GM11168 (cell line): Measurements from ENCODE around the gene CMTM2.
"Not testable (repeated sequence)": the region's sequence is repeated elsewhere in the genome, so short reads cannot be mapped to it uniquely, and the experiment has no call there.

Experiments
- in situ Hi-C: fragments of 300-500 bp; cut with MboI; formaldehyde crosslinking; loops from one replicate; pipeline ENCODE4 v1.12.0; 2022; ENCODE audit warnings: low sequenced_read_pairs; ENCODE audit not compliant: unreplicated experiment

The CMTM2 gene

DNA sequence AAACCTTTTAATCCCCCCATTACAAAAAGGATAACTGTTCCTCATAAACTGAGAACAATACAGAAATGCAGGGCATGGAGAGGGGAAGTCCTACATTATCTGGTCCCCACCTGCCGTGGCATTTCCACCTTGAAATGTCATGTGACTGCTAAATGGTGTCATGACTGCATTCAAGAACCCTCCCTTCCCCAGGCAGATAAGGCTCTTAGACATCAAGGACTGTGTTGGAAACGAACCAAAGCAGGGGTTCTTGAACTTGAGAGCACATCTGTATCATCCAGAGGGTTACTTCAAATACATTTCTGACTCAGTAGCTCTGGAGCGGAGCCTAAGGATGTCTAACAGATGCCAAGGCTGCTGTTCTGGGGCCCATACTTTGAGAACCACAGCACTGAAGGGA lies 43.6 kb downstream of the CMTM2 start:
- in situ Hi-C loops = no loop called here

DNA sequence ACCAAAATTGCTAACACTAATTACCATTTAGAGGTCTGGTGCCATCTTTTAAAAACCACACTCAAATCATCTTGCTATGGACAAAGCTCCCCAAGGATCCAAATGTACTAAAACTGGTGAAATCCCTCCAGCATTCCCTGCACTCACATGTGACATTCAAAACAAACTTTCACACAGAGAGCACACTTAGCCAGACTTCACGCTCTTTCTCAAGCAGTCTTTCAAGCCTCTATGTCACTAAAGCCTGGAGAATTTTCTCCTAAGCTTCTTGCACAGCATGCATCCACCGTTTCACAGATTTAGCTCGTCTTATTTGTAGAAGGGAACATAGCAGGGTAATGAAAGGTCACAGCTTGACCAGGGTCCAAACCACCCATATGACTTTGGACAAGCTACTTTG lies 44.5 kb downstream of the CMTM2 start:
- in situ Hi-C loops = no loop called here

DNA sequence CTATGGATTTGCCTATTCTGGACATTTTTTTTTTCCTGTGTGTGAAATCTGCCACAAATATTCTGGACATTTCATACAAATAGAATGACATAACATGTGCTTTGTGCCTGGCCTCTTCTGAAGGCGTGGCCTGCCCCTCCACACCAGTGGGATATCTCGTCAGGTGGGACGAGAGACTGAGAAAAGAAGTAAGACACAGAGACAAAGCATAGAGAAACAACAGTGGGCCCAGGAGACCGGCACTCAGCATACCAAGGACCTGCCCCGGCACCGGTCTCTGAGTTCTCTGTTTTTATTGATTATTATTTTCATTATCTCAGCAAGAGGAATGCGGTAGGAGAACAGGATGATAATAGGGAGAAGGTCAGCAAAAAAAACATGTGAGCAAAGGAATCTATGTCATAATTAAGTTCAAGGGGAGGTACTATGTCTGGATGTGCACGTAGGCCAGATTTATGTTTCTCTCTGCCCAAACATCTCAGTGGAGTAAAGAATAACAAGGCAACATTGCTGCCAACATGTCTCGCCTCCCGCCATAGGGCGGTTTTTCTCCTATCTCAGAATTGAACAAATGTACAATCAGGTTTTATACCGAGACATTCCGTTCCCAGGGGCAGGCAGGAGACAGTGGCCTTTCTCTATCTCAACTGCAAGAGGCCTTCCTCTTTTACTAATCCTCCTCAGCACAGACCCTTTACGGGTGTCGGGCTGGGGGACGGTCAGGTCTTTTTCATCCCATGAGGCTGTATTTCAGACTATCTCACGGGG lies 48.5 kb downstream of the CMTM2 start:
- in situ Hi-C loops = not testable (repeated sequence)

- in situ Hi-C loops = no loop called here
Measured at GRCh38 chr16:66629856-66630255, 50.6 kb downstream of the CMTM2 start.

DNA sequence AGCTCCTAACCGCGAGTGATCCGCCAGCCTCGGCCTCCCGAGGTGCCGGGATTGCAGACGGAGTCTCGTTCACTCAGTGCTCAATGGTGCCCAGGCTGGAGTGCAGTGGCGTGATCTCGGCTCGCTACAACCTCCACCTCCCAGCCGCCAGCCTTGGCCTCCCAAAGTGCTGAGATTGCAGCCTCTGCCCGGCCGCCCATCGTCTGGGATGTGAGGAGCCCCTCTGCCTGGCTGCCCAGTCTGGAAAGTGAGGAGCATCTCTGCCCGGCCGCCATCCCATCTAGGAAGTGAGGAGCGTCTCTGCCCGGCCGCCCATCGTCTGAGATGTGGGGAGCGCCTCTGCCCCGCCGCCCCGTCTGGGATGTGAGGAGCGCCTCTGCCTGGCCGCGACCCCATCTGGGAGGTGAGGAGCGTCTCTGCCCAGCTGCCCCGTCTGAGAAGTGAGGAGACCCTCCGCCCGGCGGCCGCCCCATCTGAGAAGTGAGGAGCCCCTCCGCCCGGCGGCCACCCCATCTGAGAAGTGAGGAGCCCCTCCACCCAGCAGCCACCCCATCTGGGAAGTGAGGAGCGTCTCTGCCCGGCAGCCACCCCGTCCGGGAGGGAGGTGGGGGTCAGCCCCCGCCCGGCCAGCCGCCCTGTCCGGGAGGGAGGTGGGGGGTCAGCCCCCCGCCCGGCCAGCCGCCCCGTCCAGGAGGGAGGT lies 51.4 kb downstream of the CMTM2 start:
- in situ Hi-C loops = not testable (repeated sequence)

GRCh38 chr16:66631558-66631957 lies 52.3 kb downstream of the CMTM2 start:
- in situ Hi-C loops = not testable (repeated sequence)

- in situ Hi-C loops = no loop called here
Measured at GRCh38 chr16:66634527-66635196, 55.4 kb downstream of the CMTM2 start.

DNA sequence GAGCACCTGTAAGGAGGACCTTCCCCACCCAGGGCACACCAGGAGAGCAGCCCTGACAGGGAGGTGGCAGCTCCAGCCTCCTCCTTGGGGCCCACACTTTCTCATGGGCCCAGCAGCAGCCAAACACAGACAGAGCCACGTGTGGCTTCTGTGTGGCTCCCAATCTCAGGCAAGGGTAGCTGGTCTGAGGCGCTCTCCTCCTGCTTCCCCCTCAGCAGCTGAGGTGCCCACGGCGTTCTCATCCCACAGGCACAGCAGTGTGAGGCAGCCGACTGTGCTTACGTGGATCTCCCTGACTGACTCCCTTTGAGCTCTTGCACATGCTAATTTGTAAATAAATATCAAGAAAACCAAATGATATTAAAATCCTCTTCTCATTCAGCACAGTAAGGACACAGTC lies 56.1 kb downstream of the CMTM2 start:
- in situ Hi-C loops = no loop called here

DNA sequence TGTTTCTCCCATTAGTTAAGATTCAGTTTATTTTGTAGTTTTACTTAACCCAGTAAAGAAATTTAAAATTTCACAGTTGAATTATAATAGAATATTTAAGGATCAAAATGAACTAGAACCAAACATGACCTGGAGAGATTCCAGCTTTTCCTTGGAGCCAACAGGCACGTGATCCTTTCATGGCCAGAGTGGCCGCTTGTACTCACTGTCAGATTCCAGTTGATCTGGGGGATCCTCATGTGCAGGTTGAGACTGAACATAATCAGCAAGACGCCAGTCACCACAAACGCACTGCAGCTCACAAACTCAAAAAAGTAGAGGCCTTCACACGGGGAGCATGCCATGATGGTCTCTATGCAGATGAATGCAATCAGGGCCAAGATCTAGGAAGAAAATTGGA lies 56.9 kb downstream of the CMTM2 start:
- in situ Hi-C loops = no loop called here

DNA sequence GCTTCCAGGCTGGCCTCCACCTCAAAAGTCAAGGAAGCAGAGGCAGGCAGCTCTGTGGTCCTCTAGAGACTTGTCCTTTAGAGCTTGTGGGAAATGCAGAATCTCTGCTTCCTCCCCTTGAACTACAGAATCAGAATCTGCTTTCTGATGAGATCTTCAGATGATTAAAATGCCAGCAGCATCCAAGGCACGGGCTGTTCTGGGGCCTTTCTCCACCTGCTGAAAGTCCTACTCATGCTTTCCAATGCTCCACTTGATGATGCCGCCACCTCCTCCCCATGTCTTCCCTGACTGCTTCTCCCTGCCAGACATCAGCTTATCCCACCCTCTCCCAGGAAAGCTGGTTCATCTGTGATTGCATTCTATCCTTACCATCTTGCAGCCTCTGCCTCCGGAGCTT lies 58.5 kb downstream of the CMTM2 start:
- in situ Hi-C loops = no loop called here
